SK-N-SH treated with all-trans-retinoic acid at 6 μM for 48 hours (cell line): ENCODE measurements around the gene FGF2.

Experiments
- ARNTL ChIP-seq: fragments of 450-650 bp; formaldehyde crosslinking; IDR thresholded peaks from 2 replicates; pipeline ENCODE4 v1.5.0; 2020; ENCODE audit warnings: low read depth, mild to moderate bottlenecking, moderate library complexity, borderline replicate concordance
- BACH2 ChIP-seq: fragments of 250-450 bp; sonication (Bioruptor Pico); IDR thresholded peaks from 2 replicates; pipeline ENCODE4 v1.9.0; 2021; ENCODE audit warnings: mild to moderate bottlenecking, borderline replicate concordance
- CSRNP3 ChIP-seq: fragments of 250-450 bp; sonication (Bioruptor Pico); IDR thresholded peaks from 2 replicates; pipeline ENCODE4 v1.5.1; 2021; ENCODE audit warnings: mild to moderate bottlenecking, moderate library complexity
- ISL1 ChIP-seq: fragments of 250-450 bp; sonication (Bioruptor Pico); IDR thresholded peaks from 2 replicates; pipeline ENCODE4 v2.1.2; 2022; ENCODE audit warnings: mild to moderate bottlenecking, moderate library complexity
- OSR1 ChIP-seq: fragments of 250-450 bp; sonication (Bioruptor Pico); IDR thresholded peaks from 2 replicates; pipeline ENCODE4 v1.8.0; 2022; ENCODE audit warnings: moderate library complexity, mild to moderate bottlenecking, inconsistent platforms
- PATZ1 ChIP-seq: fragments of 250-450 bp; sonication (Bioruptor Pico); IDR thresholded peaks from 2 replicates; pipeline ENCODE4 v1.8.0; 2020; ENCODE audit warnings: mild to moderate bottlenecking, moderate library complexity, borderline replicate concordance
- PPARA ChIP-seq: fragments of 250-450 bp; sonication (Bioruptor Pico); IDR thresholded peaks from 2 replicates; pipeline ENCODE4 v1.5.0; 2020; ENCODE audit warnings: mild to moderate bottlenecking, borderline replicate concordance
- RARB ChIP-seq: fragments of 250-450 bp; sonication (Bioruptor Pico); IDR thresholded peaks from 2 replicates; pipeline ENCODE4 v1.8.0; 2021; ENCODE audit warnings: mild to moderate bottlenecking, moderate library complexity
- ZC3H10 ChIP-seq: fragments of 250-450 bp; sonication (Bioruptor Pico); IDR thresholded peaks from 2 replicates; pipeline ENCODE4 v1.5.1; 2021; ENCODE audit warnings: mild to moderate bottlenecking, moderate library complexity
- ZFP30 ChIP-seq: fragments of 450-650 bp; formaldehyde crosslinking; IDR thresholded peaks from 2 replicates; pipeline ENCODE4 v1.5.0; 2022; ENCODE audit warnings: mild to moderate bottlenecking, moderate library complexity
- ZNF565 ChIP-seq: fragments of 450-650 bp; formaldehyde crosslinking; conservative IDR thresholded peaks from 2 replicates; pipeline ENCODE4 v1.5.0; 2020; ENCODE audit warnings: low read depth, mild to moderate bottlenecking, moderate library complexity

DNA sequence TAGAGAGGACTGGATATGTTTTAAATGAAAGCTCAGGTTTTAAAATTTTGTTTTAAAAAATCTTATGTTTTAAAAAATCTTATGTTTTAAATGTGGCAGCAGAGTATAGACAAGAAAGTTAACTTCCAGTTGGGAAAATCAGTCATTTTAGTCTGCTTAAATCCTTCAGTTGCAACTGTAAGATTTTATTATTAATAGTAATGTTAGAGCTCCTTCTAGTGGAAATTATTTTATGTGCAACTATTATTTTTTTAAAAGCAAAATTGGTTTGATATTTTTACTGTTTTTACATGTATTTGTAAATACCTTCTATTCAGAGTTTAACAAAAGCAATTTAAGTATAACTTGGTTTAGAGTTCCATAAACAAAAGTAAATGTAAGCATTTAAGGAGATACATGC, 104.2 kb downstream of the FGF2 start:
- TF ChIP-seq ZNF565 (CRISPR knock-in tag) = no peak
- no peak for TF ChIP-seq CSRNP3 (CRISPR knock-in tag)
- no peak for TF ChIP-seq OSR1 (CRISPR knock-in tag)
- TF ChIP-seq ZFP30 (CRISPR knock-in tag) = no peak
- TF ChIP-seq ZC3H10 (CRISPR knock-in tag) = no peak
- TF ChIP-seq PATZ1 = no peak
- no peak for TF ChIP-seq RARB (CRISPR knock-in tag)
- no peak for TF ChIP-seq BACH2 (CRISPR knock-in tag)
- TF ChIP-seq PPARA (CRISPR knock-in tag) = no peak
- no peak for TF ChIP-seq ISL1 (CRISPR knock-in tag)
- TF ChIP-seq ARNTL (CRISPR knock-in tag) = no peak
